HepG2 (cell line): ENCODE data around the gene QSOX2. TPM values are rescaled to one million over a fixed set of nuclear protein-coding genes. Genes with fewer than 3 reads are reported as not detected.

Experiments
- ATAC-seq: fragments of 200-7000 bp; cut with Tn5 transposase; 3 replicates; pipeline ENCODE4 v1.9.1; 2020; ENCODE audit warnings: mild to moderate bottlenecking, moderate library complexity
- BruUV-seq: library from RNA; stranded (reverse); fragments of 400-500 nt; replicated peaks from 2 replicates; lab custom pipeline; 2021; lab: Mats Ljungman, UMichigan
- CTCF ChIA-PET: fragments of 300-600 bp; formaldehyde crosslinking; extraction: SDS; loops from one replicate; lab custom pipeline; 2021; ENCODE audit warnings: low total read pairs, inconsistent platforms, low intra/inter-chr PET ratio; lab: Yijun Ruan, JAX
- POLR2A ChIA-PET: fragments of 350-600 bp; sonication (Branson Sonifier 250); formaldehyde crosslinking; loops from one replicate; lab custom pipeline; 2020; ENCODE audit warnings: antibody characterized with exemption, inconsistent platforms; lab: Yijun Ruan, JAX
- DNase-seq: peaks from one replicate; pipeline ENCODE4 v3.0.0-alpha.2; 2015; ENCODE audit warnings: low spot score
- FAIRE-seq: peaks from 3 replicates; lab custom pipeline; 2011; peaks lifted over from hg19 to GRCh38; lab: Jason Lieb, UNC
- H2AFZ ChIP-seq: one replicate; pipeline ENCODE4 v1.6.1; 2011; ENCODE audit warnings: low read length, inconsistent platforms
- H3K27ac ChIP-seq: fragments of 300-600 bp; 3 replicates; pipeline ENCODE4 v1.8.0; 2011; ENCODE audit warnings: mixed run types, mild to moderate bottlenecking, mixed read lengths, low read length, inconsistent platforms; ENCODE audit not compliant: insufficient read depth; ENCODE audit errors: extremely low read length
- H3K27me3 ChIP-seq, 2 experiments: fragments of 200-600 bp in 1 of 2; 2 replicates in 1 of 2; 3 replicates in 1 of 2; pipeline versions ENCODE4 v1.6.0 to v1.8.0; 2011; ENCODE audit warnings: low read length in 2 of 2, mild to moderate bottlenecking in 2 of 2, moderate library complexity in 2 of 2, inconsistent platforms in 1 of 2; ENCODE audit not compliant: insufficient read depth in 2 of 2, control insufficient read depth in 1 of 2
- H3K36me3 ChIP-seq, 2 experiments: fragments of 200-600 bp in 1 of 2; replicated peaks in 1 of 2; 2 replicates in 1 of 2; 3 replicates in 1 of 2; pipeline versions ENCODE4 v1.5.1 to v1.8.0; 2011; ENCODE audit warnings: low read length in 2 of 2, inconsistent platforms in 1 of 2; ENCODE audit not compliant: insufficient read depth in 2 of 2, control insufficient read depth in 1 of 2
- H3K4me1 ChIP-seq: 2 replicates; pipeline ENCODE4 v1.5.1; 2012; ENCODE audit warnings: low read length, inconsistent platforms; ENCODE audit not compliant: insufficient read depth
- H3K4me2 ChIP-seq: 2 replicates; pipeline ENCODE4 v1.6.0; 2011; ENCODE audit warnings: low read depth, low read length, inconsistent platforms
- H3K4me3 ChIP-seq, 3 experiments: fragments of 200-600 bp in 1 of 3; sonication (generic), shearing (Covaris generic) in 1 of 3; replicated peaks in 1 of 3; 2 replicates each; pipeline ENCODE4 v1.5.1; 2011 to 2016; ENCODE audit warnings: low read length in 3 of 3, inconsistent platforms in 2 of 3, low read depth in 2 of 3, mild to moderate bottlenecking in 2 of 3, control low read depth in 1 of 3, mixed read lengths in 1 of 3; ENCODE audit not compliant: insufficient read depth in 1 of 3
- H3K79me2 ChIP-seq: one replicate; pipeline ENCODE4 v1.6.1; 2011; ENCODE audit warnings: low read length, inconsistent platforms; ENCODE audit not compliant: insufficient read depth
- H3K9ac ChIP-seq: 2 replicates; pipeline ENCODE4 v1.6.0; 2011; ENCODE audit warnings: mild to moderate bottlenecking, low read depth, low read length, inconsistent platforms; ENCODE audit not compliant: insufficient read depth
- H3K9me3 ChIP-seq: 2 replicates; pipeline ENCODE4 v1.5.1; 2012; ENCODE audit warnings: mild to moderate bottlenecking, low read length
- H4K20me1 ChIP-seq: 2 replicates; pipeline ENCODE4 v1.6.0; 2011; ENCODE audit warnings: inconsistent platforms, mild to moderate bottlenecking, low read length, moderate library complexity; ENCODE audit not compliant: insufficient read depth
- HMG20A ChIP-seq: IDR thresholded peaks from 2 replicates; pipeline ENCODE4 v1.6.1; 2016; ENCODE audit warnings: borderline replicate concordance
- KDM2A ChIP-seq: sonication (generic); formaldehyde crosslinking; IDR thresholded peaks from 2 replicates; pipeline ENCODE4 v1.4.0; 2020; ENCODE audit warnings: low read depth, missing genetic modification reagents, borderline replicate concordance
- RBAK ChIP-seq: sonication (generic); formaldehyde crosslinking; IDR thresholded peaks from 2 replicates; pipeline ENCODE4 v1.5.1; 2020; ENCODE audit warnings: mild to moderate bottlenecking, missing genetic modification reagents
- SALL1 ChIP-seq: sonication (generic); formaldehyde crosslinking; IDR thresholded peaks from 2 replicates; pipeline ENCODE4 v1.8.0; 2022; ENCODE audit warnings: mild to moderate bottlenecking, missing genetic modification reagents
- SAP130 ChIP-seq: IDR thresholded peaks from 2 replicates; pipeline ENCODE4 v1.6.1; 2016; ENCODE audit warnings: low read depth
- SP5 ChIP-seq: IDR thresholded peaks from 2 replicates; pipeline ENCODE4 v1.6.1; 2016; ENCODE audit warnings: low read depth, borderline replicate concordance
- SPEN ChIP-seq: sonication (generic); formaldehyde crosslinking; IDR thresholded peaks from 2 replicates; pipeline ENCODE4 v1.5.1; 2020; ENCODE audit warnings: low read depth, mild to moderate bottlenecking, missing genetic modification reagents
- ZC3H13 ChIP-seq: sonication (generic); formaldehyde crosslinking; IDR thresholded peaks from 2 replicates; pipeline ENCODE4 v1.8.1; 2023; ENCODE audit warnings: mild to moderate bottlenecking, missing genetic modification reagents, moderate library complexity
- ZFX ChIP-seq: sonication (generic); formaldehyde crosslinking; IDR thresholded peaks from 2 replicates; pipeline ENCODE4 v1.4.0; 2020; ENCODE audit warnings: mild to moderate bottlenecking, low read depth, missing genetic modification reagents, moderate library complexity
- ZNF205 ChIP-seq: IDR thresholded peaks from 2 replicates; pipeline ENCODE4 v1.6.1; 2018; ENCODE audit warnings: missing biosample characterization, missing genetic modification reagents
- ZNF263 ChIP-seq: sonication (generic); formaldehyde crosslinking; IDR thresholded peaks from 2 replicates; pipeline ENCODE4 v1.4.0; 2020; ENCODE audit warnings: missing genetic modification reagents
- ZNF282 ChIP-seq: fragments of 450-650 bp; IDR thresholded peaks from 2 replicates; pipeline ENCODE4 v1.6.1; 2018; ENCODE audit not compliant: partially characterized antibody
- ZNF775 ChIP-seq: sonication (generic); formaldehyde crosslinking; IDR thresholded peaks from 2 replicates; pipeline ENCODE4 v1.4.0; 2020; ENCODE audit warnings: missing genetic modification reagents, mild to moderate bottlenecking, moderate library complexity, borderline replicate concordance
- ZNF776 ChIP-seq: sonication (generic); formaldehyde crosslinking; IDR thresholded peaks from 2 replicates; pipeline ENCODE4 v1.4.0; 2020; ENCODE audit warnings: mild to moderate bottlenecking, missing genetic modification reagents
- WGBS: methylation state at CpG from one replicate; pipeline ENCODE4 v1.1.6; 2017; ENCODE audit warnings: low lambda C conversion rate; 5-methylcytosine and 5-hydroxymethylcytosine counted together
- in situ Hi-C: cut with HindIII; loops from 2 replicates; pipeline ENCODE4 v1.10.0; 2017; ENCODE audit warnings: low pct_unique_long_range_greater_than_20kb; ENCODE audit not compliant: extremely low pct_ligation_motif_present
- intact Hi-C: fragments of 100-400 bp; cut with micrococcal nuclease; formaldehyde crosslinking; loops from one replicate; pipeline ENCODE4 v1.10.0; 2022; ENCODE audit not compliant: unreplicated experiment
- polyA plus RNA-seq, 8 experiments: library from polyadenylated mRNA; depleted of rRNA in 3 of 8; stranded (reverse) in 7 of 8; unstranded in 1 of 8; fragments of >200 nt; fragmentation: Illumina TruSeq in 4 of 8; extraction: Trizol in 4 of 8; gene quantifications; 2 replicates each; pipeline versions ENCODE4 v1.2.1 to v1.2.3, GENCODE V29; 2011 to 2016; ENCODE audit warnings: low read depth in 4 of 8, missing spikeins in 1 of 8, mixed read lengths in 1 of 8; ENCODE audit not compliant: insufficient read depth in 1 of 8
- total RNA-seq, 5 experiments: library from RNA; depleted of rRNA; stranded (reverse); fragments of >200 nt; fragmentation: Illumina TruSeq; extraction: Trizol; gene quantifications; 2 replicates each; pipeline ENCODE4 v1.2.3, GENCODE V29; 2016; ENCODE audit warnings: low read depth in 1 of 5
- TF ChIP-seq, protein P1 (sequence below), 2 experiments: IDR thresholded peaks; 2 replicates each; pipeline ENCODE4 v1.6.1; 2011 to 2012; ENCODE audit warnings: low read length in 2 of 2, borderline replicate concordance in 1 of 2, low read depth in 1 of 2, mild to moderate bottlenecking in 1 of 2, moderate library complexity in 1 of 2
- TF ChIP-seq, protein P2 (sequence below): sonication (generic); formaldehyde crosslinking; IDR thresholded peaks from 2 replicates; pipeline ENCODE4 v1.5.1; 2020; ENCODE audit warnings: mild to moderate bottlenecking, missing genetic modification reagents, borderline replicate concordance
- TF ChIP-seq, protein P3 (sequence below): IDR thresholded peaks from 2 replicates; pipeline ENCODE4 v1.6.1; 2016; ENCODE audit warnings: mild to moderate bottlenecking, missing biosample characterization, missing genetic modification reagents

QSOX2 gene
- total and polyA plus RNA-seq, 2 of the 13 experiments (the other 11 are each of a cell fraction or from before 2014, with no cell fraction given), result 27.1 to 42.1 TPM

DNA sequence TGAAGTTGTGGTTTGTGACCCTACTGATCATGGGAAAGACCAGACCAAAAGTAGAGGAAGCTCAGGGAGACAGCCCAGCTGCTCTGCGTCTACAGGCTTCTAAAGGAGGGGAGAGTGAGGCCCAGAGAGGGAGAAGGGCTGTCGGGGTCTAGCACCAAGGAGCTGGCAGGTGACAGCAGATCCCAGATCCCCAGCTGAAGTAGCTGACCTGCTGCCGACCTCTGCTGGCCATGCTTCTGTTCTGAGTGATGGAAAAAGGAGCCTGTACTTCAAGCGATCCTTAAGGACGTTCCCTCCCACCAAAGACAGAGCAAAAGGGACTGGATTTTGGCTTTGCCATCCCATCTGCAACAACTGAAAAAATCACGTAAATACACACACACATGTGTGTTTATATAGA is 22.7 kb upstream of the QSOX2 start (continued):
- TF ChIP-seq, protein P1, sequence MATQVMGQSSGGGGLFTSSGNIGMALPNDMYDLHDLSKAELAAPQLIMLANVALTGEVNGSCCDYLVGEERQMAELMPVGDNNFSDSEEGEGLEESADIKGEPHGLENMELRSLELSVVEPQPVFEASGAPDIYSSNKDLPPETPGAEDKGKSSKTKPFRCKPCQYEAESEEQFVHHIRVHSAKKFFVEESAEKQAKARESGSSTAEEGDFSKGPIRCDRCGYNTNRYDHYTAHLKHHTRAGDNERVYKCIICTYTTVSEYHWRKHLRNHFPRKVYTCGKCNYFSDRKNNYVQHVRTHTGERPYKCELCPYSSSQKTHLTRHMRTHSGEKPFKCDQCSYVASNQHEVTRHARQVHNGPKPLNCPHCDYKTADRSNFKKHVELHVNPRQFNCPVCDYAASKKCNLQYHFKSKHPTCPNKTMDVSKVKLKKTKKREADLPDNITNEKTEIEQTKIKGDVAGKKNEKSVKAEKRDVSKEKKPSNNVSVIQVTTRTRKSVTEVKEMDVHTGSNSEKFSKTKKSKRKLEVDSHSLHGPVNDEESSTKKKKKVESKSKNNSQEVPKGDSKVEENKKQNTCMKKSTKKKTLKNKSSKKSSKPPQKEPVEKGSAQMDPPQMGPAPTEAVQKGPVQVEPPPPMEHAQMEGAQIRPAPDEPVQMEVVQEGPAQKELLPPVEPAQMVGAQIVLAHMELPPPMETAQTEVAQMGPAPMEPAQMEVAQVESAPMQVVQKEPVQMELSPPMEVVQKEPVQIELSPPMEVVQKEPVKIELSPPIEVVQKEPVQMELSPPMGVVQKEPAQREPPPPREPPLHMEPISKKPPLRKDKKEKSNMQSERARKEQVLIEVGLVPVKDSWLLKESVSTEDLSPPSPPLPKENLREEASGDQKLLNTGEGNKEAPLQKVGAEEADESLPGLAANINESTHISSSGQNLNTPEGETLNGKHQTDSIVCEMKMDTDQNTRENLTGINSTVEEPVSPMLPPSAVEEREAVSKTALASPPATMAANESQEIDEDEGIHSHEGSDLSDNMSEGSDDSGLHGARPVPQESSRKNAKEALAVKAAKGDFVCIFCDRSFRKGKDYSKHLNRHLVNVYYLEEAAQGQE (IDR thresholded peaks at IDR 0.05; ENCODE audit: borderline replicate concordance in 1 of 2, low read depth in 1 of 2, low read length in 2 of 2), result no peak
- TF ChIP-seq ZNF775 (no peak), ZNF263 (CRISPR knock-in tag) (0 out of 2 replicates have a peak, but pooled peaks have one; percentile 9), RBAK (CRISPR knock-in tag) (no peak), ZNF282 (no peak)

DNA sequence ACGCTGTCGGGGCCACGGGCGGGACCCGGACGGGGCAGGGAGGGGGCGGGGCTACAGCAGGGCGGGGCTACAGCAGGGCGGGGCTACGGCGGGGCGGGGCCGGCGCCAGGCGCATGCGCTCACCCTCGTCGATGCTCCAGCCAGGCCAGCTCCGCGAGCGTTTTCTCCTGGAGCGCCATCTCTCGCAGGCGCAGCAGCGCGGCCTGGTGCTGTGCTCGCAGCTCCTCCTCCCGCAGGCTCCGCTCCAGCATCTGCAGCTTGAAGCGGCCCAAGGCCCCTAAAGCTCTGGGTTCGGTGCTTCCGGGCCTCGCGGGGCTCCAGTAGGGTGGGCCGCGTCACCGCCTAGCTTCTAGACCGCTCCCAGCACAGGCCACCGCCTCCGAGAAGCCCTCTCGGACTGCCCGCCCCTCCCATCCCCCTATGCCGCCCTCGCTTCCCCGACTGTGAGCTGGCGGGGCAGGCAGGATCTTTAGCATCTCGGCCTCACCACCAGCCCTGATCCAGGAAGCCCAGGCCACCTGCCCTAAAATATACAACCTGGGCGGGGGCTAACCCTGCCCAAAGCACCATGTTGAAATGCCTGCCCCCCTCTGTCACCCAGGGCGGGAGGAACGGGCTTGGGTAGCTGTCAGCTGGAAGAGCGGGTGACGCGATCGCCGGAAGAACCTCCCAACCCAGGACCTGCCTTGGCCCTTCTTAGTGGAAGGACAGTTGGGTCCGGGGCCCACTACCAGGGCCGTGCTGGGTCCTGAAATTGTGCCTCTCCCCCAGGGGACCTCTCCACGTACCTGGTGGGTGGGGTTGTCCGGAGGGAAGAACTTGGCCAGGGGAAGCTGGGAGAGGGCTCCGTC is 21.9 kb upstream of the QSOX2 start:
- in situ Hi-C loops, result loop anchor here (25.0 kb wide), 1 partner anchor 280 kb away; no protein-coding TSS in a partner anchor
- ChIA-PET POLR2A (interaction anchor here (0.6 to 1.6 kb wide), 4 partner anchors 10 to 136 kb away, joined by 3 to 4 read pairs (median 3); partner anchors contain the start of gene DNLZ), CTCF (no interaction called here)
- Histone ChIP-seq H2AFZ (no peak overlapping the region), H3K4me2 (peak overlapping the region; percentile 79), H3K27me3 (peaks cover 9 to 61% of the 10 kb centered on the region in 2 experiments; a peak in 3 of 5 replicates), H3K4me3 (peak overlapping the region; percentile 40 to 72 (median 46); a peak in 5 of 6 replicates), H3K4me1 (peaks cover 24% of the 10 kb centered on the region), H3K36me3 (no peaks in the 10 kb centered on the region), H3K79me2 (no peaks in the 10 kb centered on the region), H3K9ac (no peak overlapping the region), H3K9me3 (no peaks in the 10 kb centered on the region), H3K27ac (no peak overlapping the region), H4K20me1 (no peaks in the 10 kb centered on the region)
- ATAC-seq (peak; percentile 81), FAIRE-seq (no peak), DNase-seq (peak; percentile 54)
- 46% methylated on average over 24 of the region's 60 CpGs for WGBS
- BruUV-seq, result no TSS peak
- intact Hi-C loops, result no loop called here
- TF ChIP-seq, protein P2, sequence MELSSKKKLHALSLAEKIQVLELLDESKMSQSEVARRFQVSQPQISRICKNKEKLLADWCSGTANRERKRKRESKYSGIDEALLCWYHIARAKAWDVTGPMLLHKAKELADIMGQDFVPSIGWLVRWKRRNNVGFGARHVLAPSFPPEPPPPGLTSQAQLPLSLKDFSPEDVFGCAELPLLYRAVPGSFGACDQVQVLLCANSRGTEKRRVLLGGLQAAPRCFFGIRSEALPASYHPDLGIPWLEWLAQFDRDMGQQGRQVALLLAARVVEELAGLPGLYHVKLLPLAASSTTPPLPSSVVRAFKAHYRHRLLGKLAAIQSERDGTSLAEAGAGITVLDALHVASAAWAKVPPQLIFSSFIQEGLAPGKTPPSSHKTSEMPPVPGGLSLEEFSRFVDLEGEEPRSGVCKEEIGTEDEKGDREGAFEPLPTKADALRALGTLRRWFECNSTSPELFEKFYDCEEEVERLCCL (CRISPR knock-in tag), result no peak
- TF ChIP-seq HMG20A (CRISPR knock-in tag), result no peak
- TF ChIP-seq, protein P3, sequence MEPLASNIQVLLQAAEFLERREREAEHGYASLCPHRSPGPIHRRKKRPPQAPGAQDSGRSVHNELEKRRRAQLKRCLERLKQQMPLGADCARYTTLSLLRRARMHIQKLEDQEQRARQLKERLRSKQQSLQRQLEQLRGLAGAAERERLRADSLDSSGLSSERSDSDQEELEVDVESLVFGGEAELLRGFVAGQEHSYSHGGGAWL, result 0 out of 2 replicates have a peak, but pooled peaks have one; percentile 40
- peak; percentile 17; the same call in 1 of the 2 replicates for TF ChIP-seq SPEN
- TF ChIP-seq SALL1 (CRISPR knock-in tag), result peak; percentile 33
- TF ChIP-seq ZFX (CRISPR knock-in tag), result peak; percentile 71
- no peak for TF ChIP-seq ZNF776
- no peak for TF ChIP-seq ZC3H13 (CRISPR knock-in tag)
- TF ChIP-seq KDM2A (CRISPR knock-in tag), result peak; percentile 61
- TF ChIP-seq SP5 (CRISPR knock-in tag), result 0 out of 2 replicates have a peak, but pooled peaks have one; percentile 14
- 0 out of 2 replicates have a peak, but pooled peaks have one; percentile 24 for TF ChIP-seq SAP130 (CRISPR knock-in tag)
- TF ChIP-seq ZNF205 (CRISPR knock-in tag), result peak; percentile 60
